GM18526 (cell line): ENCODE measurements around the gene DNAH6.

Source experiments
- POLR2A ChIP-seq: IDR thresholded peaks from 3 replicates; pipeline ENCODE4 v1.6.1; 2011; ENCODE audit not compliant: insufficient read length; ENCODE audit errors: extremely low read depth

Gene DNAH6

DNA sequence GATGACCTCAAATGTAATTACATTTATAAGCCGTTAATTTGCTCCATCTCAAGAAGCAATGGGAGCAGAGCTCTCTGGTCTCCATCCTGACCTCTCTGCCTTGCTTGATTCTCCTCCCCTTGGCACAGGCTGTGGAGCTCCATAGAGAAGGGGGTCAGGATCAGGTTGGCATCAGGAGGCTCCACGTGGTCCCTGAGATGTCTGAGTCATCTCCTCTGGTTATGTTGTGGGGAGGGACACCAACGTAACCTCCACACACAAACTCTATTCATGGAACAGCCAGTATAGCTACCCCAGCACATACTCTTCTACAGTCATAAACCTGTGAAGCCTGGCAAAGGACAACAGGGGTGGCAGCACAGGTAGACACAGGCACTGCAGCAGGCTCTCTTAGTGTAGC lies 335.6 kb downstream of the DNAH6 start:
- no peak for TF ChIP-seq POLR2A

DNA sequence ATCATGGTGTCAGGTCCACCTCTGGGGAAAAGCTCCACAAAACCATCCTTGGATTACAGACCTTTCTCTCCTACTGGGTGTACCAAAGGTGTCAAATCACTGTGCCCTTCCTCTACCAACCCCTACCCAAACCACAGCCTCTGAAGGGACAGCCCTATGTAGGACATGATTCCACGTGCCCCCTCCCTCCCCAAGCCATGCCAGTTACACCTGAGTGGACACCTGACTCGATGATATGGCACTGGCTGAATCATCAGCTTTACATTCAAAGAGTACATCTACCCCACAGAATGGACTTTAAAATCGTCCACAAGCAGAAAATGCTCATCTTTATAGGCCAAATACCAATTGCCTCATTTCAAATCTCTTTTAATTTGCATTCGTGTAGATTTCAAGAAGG lies 338.6 kb downstream of the DNAH6 start:
- TF ChIP-seq POLR2A: no peak

DNA sequence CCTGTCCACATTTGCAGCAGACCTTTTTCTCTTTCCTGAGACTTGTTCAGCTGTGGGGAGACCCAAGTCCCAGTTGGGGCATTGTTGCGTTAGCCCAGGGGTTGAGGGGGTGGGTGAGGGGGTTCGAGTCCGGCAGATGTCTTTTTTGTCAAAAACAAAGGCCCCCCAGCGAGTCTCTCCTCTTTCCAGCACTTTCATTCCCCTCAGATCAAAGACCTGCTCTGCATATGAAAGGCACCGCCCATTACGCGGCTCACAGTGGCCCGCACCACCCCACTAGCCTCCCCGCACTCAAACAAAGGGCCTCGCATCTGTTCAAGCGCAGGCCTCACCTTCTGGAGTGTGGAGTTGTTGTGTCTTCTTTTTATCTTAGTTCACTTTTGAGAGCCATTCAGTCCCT lies 339.4 kb downstream of the DNAH6 start:
- TF ChIP-seq POLR2A: no peak

DNA sequence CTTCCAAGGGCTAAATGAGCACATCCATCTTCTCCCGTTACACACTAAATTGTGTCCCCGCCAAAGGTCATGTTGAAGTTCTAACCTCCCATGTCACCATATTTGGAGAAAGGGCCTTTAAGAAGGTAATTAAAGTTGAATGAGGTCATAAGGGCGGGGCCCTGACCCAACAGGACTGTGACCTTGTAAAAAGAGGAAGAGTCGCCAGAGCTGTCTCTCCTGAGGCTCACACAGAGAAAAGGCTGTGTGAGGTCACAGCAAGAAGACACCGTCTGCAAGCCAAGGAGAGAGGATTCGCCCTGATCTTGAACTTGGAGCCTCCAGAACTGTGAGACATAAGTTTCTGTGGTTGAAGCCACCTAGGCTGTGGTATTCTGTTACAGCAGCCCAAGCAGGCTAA lies 340.5 kb downstream of the DNAH6 start:
- TF ChIP-seq POLR2A: no peak

DNA sequence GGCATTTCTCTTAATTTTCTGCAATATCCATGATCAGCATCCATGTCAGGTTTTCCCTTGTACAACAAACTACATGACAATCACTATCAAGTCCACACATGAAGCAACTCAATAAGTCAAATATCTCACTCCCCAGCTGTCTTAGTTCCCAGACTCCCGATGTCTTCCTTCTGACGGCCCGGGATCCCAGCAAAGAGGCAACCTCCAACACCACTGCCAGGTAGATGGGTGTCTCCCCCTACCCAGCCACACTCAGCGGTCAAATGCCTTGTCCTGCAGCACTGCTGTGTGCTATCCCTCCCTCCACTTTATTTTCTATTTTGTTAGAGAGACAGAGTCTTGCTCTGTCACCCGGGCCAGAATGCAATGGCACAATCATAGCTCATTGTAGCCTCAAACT lies 341.3 kb downstream of the DNAH6 start:
- TF ChIP-seq POLR2A: no peak

DNA sequence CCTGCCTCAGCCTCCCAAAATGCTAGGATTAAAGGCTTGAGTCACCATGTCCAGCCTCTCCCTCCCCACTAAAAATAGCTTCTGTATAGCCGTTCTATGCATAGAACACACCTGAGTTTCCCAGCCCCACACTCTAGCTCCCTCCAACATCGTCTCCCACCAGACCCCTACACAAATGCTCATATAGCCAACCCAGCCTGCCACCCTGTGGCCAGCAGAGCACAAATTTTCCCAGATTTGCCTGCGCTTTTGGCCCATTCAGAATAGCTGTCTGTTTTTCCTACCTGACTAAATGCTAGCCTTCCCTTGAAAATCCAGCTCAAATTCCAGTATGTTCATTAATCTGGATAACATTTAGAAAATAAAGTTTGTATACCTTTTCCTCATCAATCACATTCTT lies 341.8 kb downstream of the DNAH6 start:
- no peak for TF ChIP-seq POLR2A

DNA sequence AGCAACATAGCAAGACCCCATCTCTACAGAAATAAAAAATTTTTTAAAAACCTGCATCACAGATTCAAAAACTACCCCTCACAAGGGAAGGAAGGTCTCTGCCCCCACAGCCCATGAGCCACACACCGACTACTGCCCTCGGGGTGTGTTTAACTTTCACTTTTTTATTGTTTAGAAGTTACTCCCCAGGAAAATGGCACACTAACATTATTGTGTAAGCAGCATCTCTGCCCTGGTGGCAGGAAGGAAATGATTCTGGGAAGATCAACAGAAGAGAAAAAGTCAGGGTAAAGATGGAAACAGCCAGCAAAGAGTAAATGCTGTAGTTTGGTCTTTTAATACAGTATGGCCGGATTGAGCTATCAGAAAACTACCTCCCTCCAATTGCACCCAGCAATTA lies 342.6 kb downstream of the DNAH6 start:
- TF ChIP-seq POLR2A: no peak

DNA sequence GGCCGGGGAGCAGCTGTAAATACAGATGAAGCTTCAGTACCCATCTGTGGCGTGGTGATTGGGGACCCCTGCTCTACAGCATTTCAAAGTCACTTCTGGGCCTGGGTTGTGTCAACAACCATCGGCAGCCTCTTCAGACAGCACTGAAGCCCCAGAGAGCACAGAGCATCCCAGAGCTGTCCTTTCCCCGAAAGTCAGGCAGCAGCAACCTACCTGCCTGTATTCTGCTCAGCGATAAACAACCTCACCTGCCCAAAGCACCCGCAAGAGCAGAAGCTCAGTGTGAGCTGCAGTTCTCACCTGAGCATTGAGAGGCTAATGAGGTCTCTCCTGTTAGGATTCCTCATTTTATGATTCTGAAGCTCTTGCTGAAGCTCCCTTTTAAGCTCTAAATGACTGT lies 345.2 kb downstream of the DNAH6 start:
- no peak for TF ChIP-seq POLR2A

DNA sequence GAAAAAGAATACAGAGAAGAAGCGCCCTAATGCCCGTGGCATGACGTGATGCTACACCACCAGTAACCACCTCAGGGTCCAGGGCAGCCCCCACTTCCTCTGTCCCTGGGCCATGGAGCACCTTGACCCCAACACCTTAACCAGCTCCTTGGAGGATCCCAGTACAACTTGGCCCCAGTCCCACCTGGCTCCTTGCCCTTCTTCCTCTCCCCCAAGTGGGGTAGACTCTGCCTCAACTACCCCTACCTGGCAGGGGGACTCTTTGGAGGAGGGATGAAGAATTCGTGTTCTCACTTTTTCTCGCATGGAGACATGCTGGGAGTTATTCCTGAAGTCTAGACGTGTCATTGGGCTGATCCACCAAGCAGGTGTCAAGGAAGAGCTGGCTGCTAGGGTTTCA lies 345.7 kb downstream of the DNAH6 start:
- TF ChIP-seq POLR2A: no peak

DNA sequence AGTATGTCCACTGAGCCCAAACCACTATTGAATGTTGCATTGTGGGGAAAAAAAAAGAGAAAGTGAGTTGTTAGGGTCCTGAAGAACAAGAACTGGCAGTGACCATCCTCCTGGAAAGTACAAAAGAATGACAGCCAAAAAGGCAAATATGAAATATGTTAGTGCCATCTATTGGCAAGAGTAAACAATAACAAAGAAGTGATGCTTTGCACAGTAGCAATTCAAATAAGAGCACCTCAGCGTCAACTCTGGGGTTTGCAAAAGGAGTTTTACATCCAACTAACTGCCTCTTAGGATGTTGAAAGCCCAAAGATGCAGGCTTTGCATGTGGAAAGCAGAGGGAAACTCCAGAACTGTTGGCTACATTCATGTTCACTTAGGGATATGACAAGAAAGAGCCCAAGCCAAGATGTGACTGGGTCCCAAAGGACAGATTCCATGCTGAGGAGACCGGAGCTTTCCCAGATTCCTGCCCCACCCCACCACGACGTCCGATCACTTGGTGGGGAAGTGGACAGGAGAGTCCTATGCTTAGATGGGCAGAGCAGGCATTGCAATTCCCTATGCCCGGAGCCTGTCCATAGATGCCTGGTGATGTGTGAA lies 349.0 kb downstream of the DNAH6 start:
- no peak for TF ChIP-seq POLR2A

DNA sequence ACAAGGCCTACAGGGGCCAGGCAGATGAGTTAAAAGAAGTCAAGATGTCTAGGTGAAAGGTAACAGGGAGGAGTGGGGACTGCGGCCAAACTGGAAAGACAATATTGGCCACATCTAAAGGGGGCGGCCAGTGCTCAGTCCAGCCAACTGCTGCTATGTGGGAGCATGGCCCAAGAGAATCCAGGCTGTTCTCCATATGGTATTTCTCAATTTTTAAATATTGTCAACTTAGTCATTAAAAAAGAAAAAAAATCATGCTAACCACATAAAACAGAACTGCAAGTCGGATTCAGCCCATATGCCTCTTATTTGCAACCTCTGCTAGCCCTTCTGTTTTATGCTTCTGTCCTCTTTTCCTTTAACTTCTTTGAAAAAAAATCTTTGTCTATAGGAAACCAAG lies 349.8 kb downstream of the DNAH6 start:
- no peak for TF ChIP-seq POLR2A
